ENCODE data around the gene CPT2.
"Not testable (repeated sequence)": the region's sequence is repeated elsewhere in the genome, so short reads cannot be mapped to it uniquely, and the experiment has no call there.

Gene CPT2

GRCh38 chr1:53183095-53183990 is 13.3 kb upstream of the CPT2 start:
- no peak overlapping the region for H3K4me3 ChIP-seq (ENCODE audit: low read depth, low read length)
- no peak for DNase-seq (ENCODE audit: low read depth)
- TF ChIP-seq POLR2A (IDR thresholded peaks at IDR 0.05; ENCODE audit: extremely low read depth, insufficient read length): no peak
- TF ChIP-seq MAX (IDR thresholded peaks at IDR 0.05; ENCODE audit: low read depth, low read length): no peak
- TF ChIP-seq MYC (IDR thresholded peaks at IDR 0.05; ENCODE audit: low read depth, low read length): no peak
- no peak for TF ChIP-seq CTCF (IDR thresholded peaks at IDR 0.05; ENCODE audit: low read depth, low read length)

- H3K4me3 ChIP-seq (ENCODE audit: low read depth, low read length); DNase-seq (ENCODE audit: low read depth): not testable (repeated sequence)
Observed at GRCh38 chr1:53185955-53186297, 10.7 kb upstream of the CPT2 start.

- TF ChIP-seq POLR2A (IDR thresholded peaks at IDR 0.05; ENCODE audit: extremely low read depth, insufficient read length) (no peak), MAX (IDR thresholded peaks at IDR 0.05; ENCODE audit: low read depth, low read length) (no peak), CTCF (IDR thresholded peaks at IDR 0.05; ENCODE audit: low read depth, low read length) (no peak), MYC (IDR thresholded peaks at IDR 0.05; ENCODE audit: low read depth, low read length) (no peak)
- no peak for DNase-seq (ENCODE audit: low read depth)
- no peak overlapping the region for H3K4me3 ChIP-seq (ENCODE audit: low read depth, low read length)
Observed at GRCh38 chr1:53186533-53186932, 10.1 kb upstream of the CPT2 start.

GRCh38 chr1:53187401-53187800 is 9.2 kb upstream of the CPT2 start:
- no peak for DNase-seq (ENCODE audit: low read depth)
- H3K4me3 ChIP-seq (ENCODE audit: low read depth, low read length): no peak overlapping the region
- TF ChIP-seq MAX (IDR thresholded peaks at IDR 0.05; ENCODE audit: low read depth, low read length): no peak
- no peak for TF ChIP-seq MYC (IDR thresholded peaks at IDR 0.05; ENCODE audit: low read depth, low read length)
- no peak for TF ChIP-seq CTCF (IDR thresholded peaks at IDR 0.05; ENCODE audit: low read depth, low read length)
- no peak for TF ChIP-seq POLR2A (IDR thresholded peaks at IDR 0.05; ENCODE audit: extremely low read depth, insufficient read length)

GRCh38 chr1:53188099-53188498 is 8.5 kb upstream of the CPT2 start:
- H3K4me3 ChIP-seq (ENCODE audit: low read depth, low read length): no peak overlapping the region
- DNase-seq (ENCODE audit: low read depth): no peak
- TF ChIP-seq MAX (IDR thresholded peaks at IDR 0.05; ENCODE audit: low read depth, low read length) (no peak), MYC (IDR thresholded peaks at IDR 0.05; ENCODE audit: low read depth, low read length) (no peak), POLR2A (IDR thresholded peaks at IDR 0.05; ENCODE audit: extremely low read depth, insufficient read length) (no peak), CTCF (IDR thresholded peaks at IDR 0.05; ENCODE audit: low read depth, low read length) (no peak)

- H3K4me3 ChIP-seq (ENCODE audit: low read depth, low read length): no peak overlapping the region
- TF ChIP-seq CTCF (IDR thresholded peaks at IDR 0.05; ENCODE audit: low read depth, low read length) (no peak), POLR2A (IDR thresholded peaks at IDR 0.05; ENCODE audit: extremely low read depth, insufficient read length) (no peak), MAX (IDR thresholded peaks at IDR 0.05; ENCODE audit: low read depth, low read length) (no peak), MYC (IDR thresholded peaks at IDR 0.05; ENCODE audit: low read depth, low read length) (no peak)
- DNase-seq (ENCODE audit: low read depth): no peak
Observed at GRCh38 chr1:53189061-53189460, 7.6 kb upstream of the CPT2 start.

Data from NB4 (cell line).